Skin of body (tissue), 2 donors: ENCODE results near the gene PDE4C. TPM values are rescaled to one million over a fixed set of nuclear protein-coding genes. Genes with fewer than 3 reads are reported as not detected.

Experiments used
- DNase-seq: peaks from one replicate; lab custom pipeline; 2025; lab: John Stamatoyannopoulos, UW
- total RNA-seq: library from RNA; depleted of rRNA; stranded (reverse); fragments of >200 nt; gene quantifications from one replicate; pipeline ENCODE4 v1.2.3, GENCODE V29; 2014

The PDE4C gene
- total RNA-seq, 1 donor from 2014 or later = 0.49 TPM

DNA sequence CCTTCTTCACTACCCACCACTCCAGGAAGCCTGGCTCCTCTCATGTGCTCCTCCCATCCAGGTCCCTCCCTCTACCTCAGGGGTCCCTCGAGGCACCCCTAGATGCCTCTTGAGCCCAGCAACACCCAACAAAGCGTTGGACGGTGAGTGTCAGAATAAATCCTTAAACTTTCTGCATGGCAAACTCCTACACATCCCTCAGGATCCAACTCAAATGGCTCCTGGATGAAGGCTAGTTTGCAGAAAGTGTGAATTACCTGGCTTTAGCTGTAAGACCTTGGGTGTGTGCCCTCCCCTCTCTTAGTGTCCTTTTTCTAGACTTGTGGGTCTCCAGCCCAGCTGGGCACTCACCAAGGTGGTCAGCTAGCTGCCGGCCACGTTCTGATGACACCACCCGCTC is 27.9 kb downstream of the PDE4C start:
- no peak for DNase-seq

DNA sequence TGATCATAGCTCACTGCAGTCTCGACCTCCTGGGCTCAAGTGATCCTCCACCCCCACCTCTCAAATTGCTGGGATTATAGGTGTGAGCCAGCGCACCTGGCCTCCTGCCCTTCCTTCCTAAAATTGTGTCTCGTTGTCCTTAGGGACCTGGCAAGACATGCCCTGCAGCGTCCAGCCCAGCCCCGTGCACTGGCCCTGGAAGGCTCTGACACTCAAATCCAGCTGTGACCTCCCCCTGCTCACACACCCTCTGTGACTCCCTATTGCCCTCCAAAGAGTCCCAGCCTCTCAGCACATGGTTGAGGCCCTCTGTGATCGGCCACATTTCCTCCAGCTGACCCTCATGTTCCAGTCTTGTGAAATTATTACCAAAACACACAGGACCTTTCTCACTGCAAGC is 28.3 kb downstream of the PDE4C start:
- no peak for DNase-seq

DNA sequence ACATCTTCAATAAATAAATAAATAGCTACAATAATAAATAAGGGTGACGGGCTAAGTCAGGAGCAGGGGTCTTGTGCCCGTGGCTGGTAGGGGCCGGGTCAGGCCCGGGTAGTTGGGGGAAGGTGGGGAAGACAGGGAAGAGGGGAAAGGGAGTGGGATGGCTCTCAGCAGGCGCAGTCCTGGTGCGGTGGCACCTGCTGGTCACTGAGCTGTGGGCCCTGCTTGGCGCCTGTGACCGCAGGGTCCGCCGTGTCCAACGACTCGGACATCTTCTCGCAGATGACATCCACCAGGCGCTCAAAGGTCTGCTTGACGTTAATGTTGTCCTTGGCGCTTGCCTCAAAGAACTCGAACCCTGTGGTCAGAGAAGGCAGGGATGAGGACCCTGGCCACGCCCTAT is 28.9 kb downstream of the PDE4C start:
- DNase-seq = no peak

DNA sequence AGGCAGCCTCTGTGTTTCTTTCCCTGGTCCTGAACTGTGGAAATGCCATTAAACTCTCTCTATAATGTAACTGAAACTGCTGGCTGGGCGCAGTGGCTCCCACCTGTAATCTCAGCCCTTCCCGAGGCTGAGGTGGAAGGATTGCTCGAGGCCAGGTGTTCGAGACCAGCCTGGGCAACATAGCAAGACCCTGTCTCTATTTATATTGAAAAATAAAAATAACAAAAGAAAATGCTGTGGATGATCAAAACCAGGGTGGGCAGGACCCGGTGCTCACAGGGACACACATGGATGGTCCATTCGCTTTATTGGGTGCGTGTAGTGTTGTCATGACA is 29.8 kb downstream of the PDE4C start:
- DNase-seq = no peak

DNA sequence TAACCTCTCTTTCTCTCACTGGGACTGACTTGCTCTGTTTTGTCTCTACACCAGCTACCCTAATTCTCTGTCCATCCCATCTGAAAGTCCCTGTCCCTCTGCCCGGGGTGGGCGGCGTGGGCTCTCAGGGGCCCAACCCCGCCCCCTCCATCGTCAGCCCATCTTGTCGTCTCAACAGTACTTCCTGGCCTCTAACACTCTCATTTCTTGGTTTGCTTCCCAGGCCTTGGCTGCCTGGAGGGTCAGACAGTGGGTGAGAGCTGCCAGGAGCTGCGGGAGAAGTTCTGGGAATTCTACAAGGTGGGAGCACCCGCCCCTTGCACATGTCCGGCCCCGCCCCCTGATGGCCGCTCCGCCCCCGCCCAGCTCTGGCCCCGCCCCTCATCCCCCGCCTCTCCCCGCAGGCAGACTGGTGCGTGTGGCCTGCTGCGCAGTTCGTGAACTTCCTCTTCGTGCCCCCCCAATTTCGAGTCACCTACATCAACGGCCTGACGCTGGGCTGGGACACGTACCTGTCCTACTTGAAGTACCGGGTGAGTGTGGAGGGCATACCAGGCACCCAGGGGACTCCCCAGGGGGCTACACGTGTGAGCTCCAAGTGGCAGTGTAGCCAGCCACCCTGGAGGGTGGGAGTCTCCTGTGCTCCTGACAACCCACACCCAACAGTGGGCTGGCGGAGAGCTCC is 31.5 kb downstream of the PDE4C start:
- no peak for DNase-seq

DNA sequence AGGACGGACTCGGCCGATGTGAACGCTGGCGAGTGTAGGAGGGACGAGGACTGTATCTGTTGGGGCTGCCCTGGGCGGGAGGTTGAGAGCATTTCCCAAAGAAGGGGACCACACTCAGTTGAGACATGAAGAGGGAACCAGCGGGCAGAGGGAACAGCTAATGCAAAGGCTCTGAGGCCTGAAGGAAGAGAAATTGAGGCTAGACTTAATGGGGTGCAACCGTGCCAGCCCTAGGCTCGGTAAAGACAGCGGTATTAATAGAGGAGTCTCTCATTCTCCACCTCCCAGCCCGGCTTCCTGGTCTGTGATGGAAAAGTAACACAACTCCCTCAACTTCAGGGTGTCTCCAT is 32.1 kb downstream of the PDE4C start:
- DNase-seq = no peak

DNA sequence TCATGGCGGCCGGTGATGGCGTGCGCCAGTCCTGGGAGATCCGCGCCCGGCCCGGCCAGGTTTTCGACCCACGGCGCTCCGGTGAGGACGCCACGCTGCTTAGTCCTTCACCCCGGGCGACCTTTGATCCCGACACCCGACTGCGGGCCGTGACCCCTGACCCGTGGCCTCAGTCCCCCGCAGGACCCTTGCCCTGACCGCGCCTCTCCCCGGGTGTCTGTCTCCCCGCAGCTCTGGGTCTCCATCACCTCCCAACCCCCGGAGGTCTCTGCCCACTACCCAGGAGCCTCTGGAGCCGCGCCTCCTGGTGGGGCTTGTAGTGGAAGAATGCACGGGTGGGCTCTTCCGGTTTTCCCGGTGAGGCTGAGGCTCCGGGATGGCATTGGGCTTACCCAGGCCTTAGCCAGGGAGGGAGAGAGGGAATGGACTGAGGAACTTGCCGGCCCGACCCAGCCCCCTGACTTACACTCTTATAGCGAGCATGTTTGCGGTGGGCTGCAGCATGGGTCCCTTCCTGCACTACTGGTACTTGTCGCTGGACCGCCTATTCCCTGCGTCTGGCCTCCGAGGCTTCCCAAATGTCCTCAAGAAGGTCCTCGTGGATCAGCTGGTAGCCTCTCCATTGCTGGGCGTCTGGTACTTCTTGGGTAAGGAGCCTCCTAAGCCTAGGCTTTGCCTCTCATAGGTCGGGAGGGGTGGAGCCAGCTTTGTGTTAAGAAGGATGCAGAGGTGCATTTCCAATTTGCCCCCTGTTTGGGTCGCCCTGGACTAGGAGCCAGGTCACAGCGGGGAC is 32.7 kb downstream of the PDE4C start:
- DNase-seq = no peak

DNA sequence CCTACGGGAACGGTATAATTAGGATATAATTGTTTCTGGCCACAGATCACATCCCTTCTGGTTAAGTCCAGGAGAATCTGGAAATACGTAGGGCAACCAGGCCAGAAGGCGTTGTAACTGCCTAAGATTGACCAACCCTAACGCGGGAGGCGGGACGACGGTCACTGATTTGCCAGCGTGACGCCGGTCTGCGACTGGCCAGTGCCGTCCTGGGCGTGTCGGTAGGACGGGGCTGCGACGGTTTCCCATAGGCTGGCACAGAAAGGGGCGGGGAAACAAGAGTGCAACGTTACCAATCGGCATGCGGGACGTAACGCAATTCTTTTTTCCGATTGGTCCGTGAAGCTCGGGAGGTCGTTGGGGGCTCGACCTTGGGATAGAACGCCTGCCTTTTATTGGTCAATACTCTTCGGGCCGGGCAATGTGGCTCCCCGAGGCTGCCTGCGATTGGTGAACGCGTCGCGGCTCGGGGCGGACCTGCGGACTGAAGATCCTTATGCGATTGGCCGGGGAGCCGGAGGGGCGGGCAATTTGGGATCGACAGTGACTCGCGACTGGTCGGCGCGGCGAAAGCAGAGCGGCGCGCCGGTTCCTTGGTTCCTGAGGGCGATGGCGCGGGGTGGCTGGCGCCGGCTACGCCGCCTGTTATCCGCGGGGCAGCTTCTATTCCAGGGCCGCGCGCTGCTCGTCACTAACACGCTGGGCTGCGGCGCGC is 33.4 kb downstream of the PDE4C start, which contains the start of gene MPV17L2:
Gene MPV17L2, plus strand, starts transcription at position 546 of the 715 bp plus-strand sequence. Its CDS starts 64 bp downstream, at position 610.
- peak; percentile 100 for DNase-seq

DNA sequence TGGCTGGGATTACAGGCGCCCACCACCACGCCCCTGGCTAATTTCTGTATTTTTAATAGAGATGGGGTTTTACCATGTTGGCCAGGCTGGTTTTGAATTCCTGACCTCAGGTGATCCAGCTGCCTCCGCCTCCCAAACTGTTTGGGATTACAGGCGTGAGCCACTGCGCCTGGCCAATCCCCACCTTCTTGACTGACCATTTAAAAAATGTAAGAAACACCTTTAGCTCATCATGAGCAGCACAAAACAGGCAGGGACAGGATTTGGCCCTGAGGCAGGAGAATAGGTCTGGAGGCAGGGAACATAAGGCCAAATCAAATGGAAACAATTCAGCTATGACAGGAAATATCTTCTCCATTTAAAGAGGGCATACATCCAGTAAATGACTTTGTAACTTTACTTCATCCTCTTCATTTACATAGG is 34.6 kb downstream of the PDE4C start:
- DNase-seq = no peak

DNA sequence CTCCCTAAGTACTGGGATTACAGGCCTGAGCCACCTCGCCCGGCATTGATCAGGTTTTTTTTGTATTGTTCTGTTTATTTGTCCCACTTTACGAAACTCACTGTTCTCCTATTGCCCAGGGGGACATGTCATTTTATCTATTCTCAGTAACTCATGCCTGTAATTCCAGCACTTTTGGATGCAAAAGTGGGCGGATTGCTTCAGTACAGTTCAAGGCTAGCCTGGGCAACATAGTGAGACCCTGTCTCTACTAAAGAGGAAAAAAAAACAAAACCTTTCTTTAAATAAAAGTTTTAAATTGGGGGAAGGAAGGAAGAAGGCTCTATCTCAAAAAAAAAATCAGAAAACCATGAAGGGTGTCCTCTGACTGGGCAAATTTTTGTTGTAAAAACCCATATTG is 36.0 kb downstream of the PDE4C start:
- DNase-seq = no peak

DNA sequence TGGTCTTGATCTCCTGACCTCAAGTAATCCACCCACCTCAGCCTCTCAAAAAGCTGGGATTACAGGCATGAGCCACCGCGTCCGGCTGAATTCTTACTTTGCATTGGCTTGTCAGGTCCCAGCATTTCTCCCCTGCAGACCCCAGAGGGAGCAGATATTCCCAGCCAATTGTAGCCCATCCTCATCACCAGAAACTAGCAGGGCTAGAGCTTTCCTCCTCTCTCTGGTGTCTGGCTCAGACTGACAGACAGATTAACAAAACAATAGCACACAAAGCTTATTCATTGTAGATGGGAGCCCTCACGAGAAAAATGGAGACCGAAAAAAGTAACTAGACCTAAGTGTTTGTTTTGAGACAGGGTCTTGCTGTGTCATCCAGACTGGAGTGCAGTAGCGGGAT is 40.7 kb downstream of the PDE4C start:
- DNase-seq = no peak

DNA sequence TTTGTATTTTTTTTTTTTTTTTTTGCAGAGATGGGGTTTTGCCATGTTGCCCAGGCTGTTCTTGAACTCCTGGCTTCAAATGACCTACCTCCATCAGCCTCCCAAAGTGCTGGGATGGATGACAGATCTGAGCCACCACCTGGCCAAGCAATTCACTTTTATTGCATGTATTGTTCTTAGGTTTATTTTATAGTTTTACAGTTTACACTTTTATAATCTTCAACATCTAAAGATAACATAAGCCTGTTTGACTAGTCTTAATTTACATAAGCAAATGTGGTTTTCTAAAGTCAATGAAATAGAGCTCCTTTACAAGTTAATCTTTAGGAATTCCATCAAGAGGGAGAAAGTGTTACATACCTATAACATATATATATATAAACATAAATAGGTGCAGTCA is 42.7 kb downstream of the PDE4C start:
- DNase-seq = no peak

DNA sequence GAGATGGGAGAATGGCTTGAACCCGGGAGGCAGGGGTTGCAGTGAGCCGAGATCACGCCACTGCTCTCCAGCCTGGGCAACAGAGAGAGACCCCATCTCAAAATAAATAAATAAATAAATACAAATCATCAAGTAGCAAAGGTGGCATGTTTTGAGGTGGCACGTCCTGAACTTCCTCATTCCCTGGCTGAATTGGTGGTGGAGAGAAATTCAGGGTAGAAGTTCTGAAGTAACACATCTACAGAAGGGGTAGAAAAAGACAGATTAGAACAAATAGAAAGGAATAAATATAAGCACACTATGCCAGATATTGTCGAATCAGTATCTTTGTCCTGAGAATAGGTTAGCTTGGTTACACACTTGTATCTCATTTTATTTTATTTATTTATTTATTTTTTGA is 46.3 kb downstream of the PDE4C start:
- DNase-seq = no peak

DNA sequence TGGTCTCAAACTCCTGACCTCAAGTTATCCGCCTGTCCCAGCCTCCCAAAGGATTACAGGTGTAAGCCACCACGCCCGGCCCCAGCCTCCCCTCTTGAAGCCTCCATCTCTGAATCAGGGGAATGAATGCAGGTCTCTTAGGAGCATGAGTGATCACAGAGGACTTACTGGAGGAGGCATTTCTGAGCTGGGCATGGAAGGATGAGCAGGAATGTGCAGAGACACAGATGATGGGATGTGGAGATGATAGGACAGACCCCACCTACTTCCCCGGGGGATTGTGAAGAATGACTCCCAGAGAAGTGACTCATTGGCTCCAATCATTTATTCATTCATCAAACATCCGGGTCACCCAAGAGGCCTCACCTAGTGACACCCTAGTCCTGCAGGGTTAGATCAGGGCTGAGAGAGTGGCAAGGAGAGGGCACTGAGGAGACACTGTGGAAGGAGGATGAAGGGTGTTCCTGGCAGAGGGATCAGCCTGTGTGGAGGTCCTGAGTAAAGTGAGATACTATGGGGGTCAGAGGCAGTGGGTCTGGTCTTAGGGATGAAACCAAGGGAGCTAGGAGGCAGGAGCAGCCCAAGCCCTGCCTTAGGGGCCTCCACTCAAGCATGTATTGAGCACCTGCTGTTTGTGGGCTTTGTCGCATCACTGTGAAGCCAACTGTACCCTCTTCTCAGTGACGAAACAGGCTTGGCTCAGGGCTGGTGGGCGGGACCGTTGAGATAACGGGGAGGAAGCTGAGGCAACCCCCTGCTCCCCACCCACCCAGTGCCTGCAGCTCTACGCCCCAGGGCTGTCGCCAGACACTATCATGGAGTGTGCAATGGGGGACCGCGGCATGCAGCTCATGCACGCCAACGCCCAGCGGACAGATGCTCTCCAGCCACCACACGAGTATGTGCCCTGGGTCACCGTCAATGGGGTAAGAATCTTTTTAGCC is 49.6 kb downstream of the PDE4C start:
- no peak for DNase-seq

DNA sequence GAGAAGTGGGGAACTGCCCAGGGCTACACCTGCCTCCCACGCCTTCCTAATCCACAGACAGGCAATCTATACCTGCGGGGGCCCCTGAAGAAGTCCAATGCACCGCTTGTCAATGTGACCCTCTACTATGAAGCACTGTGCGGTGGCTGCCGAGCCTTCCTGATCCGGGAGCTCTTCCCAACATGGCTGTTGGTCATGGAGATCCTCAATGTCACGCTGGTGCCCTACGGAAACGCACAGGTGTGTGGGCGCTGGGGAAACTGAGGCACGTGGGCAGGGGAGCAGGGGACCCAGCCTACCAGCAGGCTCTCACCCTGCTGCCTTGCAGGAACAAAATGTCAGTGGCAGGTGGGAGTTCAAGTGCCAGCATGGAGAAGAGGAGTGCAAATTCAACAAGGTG is 51.3 kb downstream of the PDE4C start:
- DNase-seq = no peak

Other genes starting within 250 kb of the PDE4C start
- gene ARRDC2, start 218.3 kb downstream of the PDE4C start, total RNA-seq = 10.7 TPM
- 0.10 TPM for gene IL12RB1, start 139.5 kb downstream of the PDE4C start, total RNA-seq
- gene MAST3, start 128.7 kb downstream of the PDE4C start, total RNA-seq = 4.3 TPM
- gene PIK3R2, start 73.3 kb downstream of the PDE4C start, total RNA-seq = 7.7 TPM
- gene IFI30, start 52.6 kb downstream of the PDE4C start, total RNA-seq = 9.0 TPM
- 2.3 TPM for gene MPV17L2, start 33.2 kb downstream of the PDE4C start, total RNA-seq
- gene RAB3A, start 22.4 kb downstream of the PDE4C start, total RNA-seq = 3.0 TPM
- gene IQCN, start 48.0 kb upstream of the PDE4C start, total RNA-seq = 0.99 TPM
- gene JUND, start 55.2 kb upstream of the PDE4C start, total RNA-seq = 129 TPM
- gene LSM4, start 96.6 kb upstream of the PDE4C start, total RNA-seq = 69.0 TPM
- gene PGPEP1, start 114.2 kb upstream of the PDE4C start, total RNA-seq = 9.6 TPM
- 5.8 TPM for gene GDF15, start 159.7 kb upstream of the PDE4C start, total RNA-seq
- 3.7 TPM for gene LRRC25, start 171.2 kb upstream of the PDE4C start, total RNA-seq
- 24.8 TPM for gene SSBP4, start 193.0 kb upstream of the PDE4C start, total RNA-seq
- 24.6 TPM for gene ISYNA1, start 211.7 kb upstream of the PDE4C start, total RNA-seq